Germinal center (tissue), 1 donor: ENCODE measurements around the gene HPGD.
"Not testable (repeated sequence)": the region's sequence is repeated elsewhere in the genome, so short reads cannot be mapped to it uniquely, and the experiment has no call there.

ENCODE experiments used
- DNase-seq: peaks from one replicate; pipeline ENCODE4 v3.0.0; 2012; ENCODE audit warnings: mixed read lengths, low spot score

HPGD gene

DNA sequence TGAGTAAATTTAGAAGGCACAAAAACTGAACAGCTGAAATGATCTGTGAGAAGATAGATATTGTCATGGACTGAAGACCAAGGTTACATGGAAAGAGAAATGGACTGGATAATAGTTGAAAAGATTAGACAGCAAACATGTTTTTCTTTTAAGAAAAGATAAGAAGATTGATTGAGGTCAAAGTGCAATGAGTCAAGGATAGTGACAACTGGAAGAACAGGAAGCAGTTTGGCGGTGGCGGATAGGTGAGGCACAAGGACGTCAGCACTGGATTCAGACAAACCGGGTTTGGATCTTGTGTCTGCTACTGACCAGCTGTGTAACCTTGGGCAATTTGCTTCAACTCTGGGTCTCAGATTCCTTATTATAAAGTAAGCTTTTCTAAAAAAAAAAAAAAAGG lies 2.0 kb upstream of the HPGD start:
- DNase-seq, result no peak

DNA sequence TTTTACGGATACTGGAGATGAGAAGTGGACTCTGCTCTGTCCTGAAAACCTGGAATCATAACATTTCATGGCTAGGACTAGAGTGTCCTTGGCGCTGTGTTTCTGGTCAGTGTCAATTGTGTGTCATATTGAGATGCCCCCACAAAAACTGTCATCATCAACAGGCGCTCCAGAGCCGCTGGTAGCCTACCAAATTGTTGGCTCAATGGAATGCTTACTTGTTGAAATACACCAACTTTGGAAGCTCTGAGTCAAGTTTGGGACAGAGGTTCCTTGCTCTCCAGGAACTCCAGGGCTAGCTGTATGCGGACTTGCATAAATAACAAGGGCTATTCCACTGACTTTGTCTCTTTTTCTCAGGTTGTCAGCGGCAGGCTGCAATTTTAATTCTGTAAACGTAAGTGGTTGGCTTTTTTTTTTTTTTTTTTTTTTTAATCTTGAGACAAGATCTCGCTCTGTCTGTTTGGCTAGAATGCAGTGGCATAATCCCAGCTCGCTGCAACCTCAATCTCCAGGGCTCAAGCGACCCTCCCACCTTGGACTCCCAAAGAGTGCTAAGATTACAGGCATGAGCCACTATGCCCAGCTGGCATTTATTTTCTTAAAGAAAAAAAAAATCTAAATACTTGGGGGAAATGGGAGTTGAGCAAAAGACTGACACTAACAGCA lies 871 bp upstream of the HPGD start:
- DNase-seq, result no peak

DNA sequence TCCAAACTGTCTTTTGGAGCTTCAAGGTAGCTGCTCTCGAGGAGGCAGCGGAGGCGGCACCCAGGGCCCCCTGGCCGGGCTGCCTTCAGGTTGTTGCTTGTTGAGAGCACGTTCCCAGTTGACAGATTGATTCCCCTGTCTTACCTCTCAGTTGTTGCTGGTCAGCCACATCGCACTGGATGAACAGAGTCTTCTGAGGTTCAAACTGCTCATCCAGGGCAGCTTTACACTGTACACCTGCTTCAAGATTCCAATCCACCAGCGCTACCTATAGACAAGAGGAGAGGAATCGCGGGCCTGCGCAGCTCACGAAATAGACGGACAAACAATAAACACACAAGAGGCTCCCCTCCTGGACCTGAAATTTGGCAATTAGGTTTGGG lies 497 bp downstream of the HPGD start:
- no peak for DNase-seq

DNA sequence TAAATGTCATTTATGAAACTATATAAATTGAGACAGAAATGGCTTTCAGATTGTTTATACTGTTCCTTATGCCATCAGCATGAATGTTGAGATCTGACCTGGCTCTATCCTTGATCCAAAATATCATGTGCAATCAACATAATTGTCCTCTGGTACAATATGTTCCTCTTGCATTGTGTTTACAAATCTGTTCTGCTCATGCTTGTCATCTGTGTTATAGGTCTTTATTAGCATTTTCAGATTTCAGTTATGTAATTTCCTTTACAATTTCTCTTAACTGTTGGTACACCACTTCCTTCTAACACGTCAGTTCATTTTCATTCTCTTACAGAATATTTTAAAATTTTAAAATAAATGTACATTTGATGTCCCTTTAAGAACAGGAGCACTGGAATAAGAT lies 1.6 kb downstream of the HPGD start:
- no peak for DNase-seq

DNA sequence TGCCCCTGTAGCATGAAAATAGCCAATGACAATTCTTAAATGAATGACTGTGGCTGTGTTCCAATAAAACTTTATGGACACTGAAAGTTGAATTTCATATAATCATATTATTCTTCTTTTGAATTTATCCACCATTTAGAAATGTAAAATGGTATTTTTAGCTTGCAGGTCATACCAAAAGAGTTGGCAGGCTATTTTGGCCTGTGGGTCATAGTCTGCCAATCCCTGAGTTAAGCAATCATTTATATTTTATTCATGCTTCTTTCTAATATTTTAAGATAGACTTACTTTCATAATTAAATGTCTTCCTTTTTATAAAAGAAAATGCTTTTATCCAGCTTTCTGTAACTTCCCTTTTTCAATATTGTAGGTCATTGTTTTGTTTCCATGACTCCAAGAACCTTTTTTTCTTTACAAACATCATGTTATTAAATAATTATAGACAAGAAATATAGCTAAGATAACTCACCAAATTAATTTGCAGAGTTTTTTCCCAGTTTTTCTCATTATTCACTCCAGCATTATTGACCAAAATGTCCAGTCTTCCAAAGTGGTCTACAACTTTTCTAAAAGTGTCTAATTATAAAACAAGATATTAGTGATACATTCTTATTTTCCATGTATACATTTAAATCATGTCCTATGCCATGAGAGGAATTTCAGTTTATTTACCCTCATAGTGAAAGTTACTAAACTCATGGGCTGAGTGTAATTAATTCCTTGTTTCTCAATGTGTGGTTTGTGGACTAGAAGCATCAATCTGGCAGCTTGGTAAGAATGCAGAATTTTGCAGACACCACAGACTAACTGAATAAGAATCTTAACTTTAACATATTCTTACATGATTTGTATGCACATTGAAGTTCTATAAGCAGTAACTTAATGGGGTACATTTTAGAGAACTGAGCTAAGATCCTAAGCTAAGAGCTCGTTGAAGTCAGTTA lies 4.5 kb downstream of the HPGD start:
- DNase-seq, result no peak

DNA sequence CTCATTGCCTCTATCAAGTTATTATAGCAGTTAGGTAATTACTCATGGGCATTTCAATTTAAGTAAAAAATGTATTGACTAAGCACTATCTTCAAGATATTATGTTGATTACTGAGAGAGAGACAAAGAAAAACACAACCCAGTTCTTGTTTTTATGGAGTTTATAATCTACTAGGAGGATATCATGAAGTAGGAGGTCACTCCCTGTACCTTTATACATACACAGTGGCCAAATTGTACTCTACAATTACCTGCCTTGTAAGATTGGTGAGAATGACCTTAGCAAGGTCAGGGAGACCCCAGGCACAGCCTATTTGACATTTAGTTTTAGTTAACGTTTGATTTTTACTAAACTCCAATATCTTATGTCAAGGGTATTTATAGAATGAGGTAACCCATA lies 5.5 kb downstream of the HPGD start:
- no peak for DNase-seq

DNA sequence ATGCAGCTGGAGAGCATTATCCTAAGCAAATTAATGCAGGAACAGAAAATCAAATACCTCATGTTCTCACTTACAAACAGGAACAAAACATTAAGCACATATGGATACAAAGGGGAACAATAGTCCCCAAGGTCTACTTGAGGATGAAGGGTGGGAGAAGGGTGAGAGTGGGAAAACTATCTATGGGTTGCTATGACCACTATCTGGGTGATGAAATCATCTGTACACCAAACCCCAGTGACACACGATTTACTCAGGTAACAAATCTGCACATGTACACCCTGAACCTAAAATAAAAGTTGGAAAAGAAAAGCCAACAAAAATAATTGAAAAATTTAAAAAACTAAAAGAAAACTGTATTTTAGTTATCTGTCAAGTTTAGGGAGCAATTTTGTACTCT lies 5.9 kb downstream of the HPGD start:
- DNase-seq, result no peak

DNA sequence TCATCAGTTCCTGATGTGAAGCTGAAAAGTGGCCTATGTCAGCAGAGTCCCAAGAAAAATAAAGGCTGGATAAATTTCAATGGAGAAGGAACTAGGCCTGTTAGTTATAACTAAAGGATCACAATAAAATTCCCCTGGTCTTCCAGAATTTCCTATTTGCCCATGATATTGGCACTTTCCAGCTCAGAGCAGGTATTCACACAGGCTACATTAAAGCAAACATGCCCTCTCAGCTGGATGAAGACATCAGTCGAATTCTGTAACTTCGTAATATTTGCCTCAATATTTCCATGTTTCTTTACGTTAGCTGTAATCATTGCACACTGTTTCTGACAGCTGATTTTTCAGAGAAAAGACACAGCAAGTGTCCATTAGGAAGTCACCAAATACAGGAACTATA lies 9.5 kb downstream of the HPGD start:
- DNase-seq, result no peak

DNA sequence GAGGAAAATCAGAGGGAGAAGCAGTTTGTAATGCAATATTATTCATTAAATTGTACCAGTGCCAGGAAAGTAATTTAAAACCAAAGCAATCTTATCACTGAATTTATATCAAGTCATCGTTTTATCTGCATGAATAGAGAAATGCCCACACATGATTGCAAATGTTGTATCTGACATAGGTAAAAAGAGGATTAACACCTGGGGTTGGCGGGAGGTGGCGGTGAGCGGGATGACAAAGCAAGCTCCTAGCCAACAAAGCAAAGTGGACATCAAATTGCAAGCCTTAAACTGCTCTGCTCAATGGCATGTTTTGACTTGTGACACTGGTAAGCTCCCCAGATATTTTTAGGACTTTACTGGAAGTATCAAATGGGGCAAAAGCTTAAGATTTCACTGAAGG lies 16.4 kb downstream of the HPGD start:
- DNase-seq, result no peak

DNA sequence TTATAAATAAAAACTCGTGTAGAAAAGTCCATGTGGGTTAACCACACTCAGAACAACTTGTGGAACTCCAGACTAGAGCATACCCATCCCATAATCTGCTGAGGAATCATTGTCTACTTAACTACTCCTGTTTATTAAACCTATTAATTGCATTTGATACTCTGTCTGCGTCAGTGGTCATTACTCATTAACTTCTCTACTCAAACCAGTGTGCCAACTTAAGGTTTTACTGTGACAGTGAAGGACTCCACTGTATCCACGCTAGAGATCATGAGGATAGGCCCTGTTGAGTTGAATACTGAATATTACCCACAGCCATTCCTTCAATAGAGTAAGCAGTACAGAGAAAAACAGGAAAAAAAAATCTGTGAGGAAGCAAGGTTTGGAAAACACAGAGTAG lies 17.3 kb downstream of the HPGD start:
- DNase-seq, result no peak

DNA sequence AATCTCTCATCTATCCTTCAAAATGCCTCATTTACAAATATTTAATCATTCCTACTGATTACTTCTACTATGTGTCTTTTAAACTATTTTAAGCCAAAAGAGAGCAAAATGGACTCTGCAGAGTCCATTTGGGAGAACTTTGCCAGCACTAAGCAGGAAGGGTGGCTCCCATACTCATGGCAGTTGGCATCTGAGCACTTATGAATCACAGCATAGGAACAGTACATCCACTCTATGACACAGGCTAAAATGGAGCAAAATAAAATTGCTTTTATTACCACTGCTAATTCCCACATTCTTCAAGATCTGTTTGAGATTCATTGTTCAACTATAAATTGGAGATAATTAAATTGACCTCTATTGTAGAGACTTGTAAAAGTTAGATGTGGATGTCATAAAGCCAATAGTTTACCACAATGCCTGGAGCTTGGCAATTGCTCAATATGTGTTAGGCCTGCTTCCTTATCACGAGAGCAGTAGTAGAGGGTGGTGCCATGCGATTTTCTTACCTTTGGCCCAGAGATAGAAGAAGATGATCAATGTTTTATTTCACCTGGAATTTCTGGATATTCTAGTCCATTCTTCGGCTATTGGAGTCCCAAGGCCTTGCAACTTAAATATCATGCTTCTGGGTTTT lies 19.1 kb downstream of the HPGD start:
- no peak for DNase-seq

DNA sequence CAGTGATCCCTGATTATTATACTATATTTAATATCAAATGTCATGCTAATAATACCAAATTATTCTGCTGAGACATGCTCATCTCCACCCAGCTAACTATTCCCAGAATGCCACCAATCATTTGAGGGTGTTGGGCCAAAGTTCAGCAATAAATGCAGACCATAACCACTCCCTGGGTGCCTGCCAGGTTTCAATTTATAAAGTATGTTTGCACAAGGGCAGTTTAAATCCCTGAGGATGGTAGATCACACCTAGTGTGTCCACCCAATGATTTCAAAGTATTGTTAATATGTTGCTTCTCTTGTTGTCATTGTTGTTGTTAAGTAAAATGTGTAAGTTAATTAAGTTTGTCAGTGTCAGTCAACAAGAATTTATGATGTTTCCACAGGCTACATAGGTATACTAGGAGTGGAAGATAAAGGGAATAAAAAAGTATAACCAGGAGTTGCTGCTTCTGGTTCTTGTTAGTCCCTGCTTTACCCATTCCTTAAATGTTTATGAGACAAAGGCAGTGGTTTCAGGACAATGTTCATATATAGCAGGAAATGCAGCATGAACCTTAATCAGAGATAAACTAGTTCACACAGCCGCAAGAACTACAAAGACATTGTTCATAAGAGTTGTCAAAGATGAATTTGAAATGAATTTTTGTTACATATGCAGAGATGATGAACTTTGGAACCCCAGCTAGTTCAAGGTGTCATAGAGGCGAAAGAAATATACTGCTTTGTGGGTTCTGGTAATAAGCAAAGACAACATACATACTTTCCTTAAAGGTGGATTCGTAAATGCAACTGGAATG lies 25.5 kb downstream of the HPGD start:
- no peak for DNase-seq

DNA sequence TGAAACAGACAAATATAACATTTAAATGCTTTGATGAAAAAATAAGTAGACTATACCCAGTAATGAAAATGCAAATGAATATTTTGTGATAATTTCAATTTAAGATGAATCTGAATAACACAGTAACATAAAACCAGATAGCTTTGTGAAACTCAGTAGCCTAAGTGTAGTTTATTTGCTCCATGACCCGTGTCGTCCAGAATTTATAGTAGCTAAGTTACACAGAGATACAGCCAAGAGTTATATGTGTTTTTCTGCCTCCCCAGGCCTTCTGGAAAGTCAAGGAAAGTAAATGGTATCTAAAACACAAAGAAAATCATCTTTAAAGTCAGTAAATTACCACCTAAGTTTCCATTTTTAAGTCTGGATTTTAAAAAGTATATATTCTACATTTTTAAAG lies 26.7 kb downstream of the HPGD start:
- no peak for DNase-seq

DNA sequence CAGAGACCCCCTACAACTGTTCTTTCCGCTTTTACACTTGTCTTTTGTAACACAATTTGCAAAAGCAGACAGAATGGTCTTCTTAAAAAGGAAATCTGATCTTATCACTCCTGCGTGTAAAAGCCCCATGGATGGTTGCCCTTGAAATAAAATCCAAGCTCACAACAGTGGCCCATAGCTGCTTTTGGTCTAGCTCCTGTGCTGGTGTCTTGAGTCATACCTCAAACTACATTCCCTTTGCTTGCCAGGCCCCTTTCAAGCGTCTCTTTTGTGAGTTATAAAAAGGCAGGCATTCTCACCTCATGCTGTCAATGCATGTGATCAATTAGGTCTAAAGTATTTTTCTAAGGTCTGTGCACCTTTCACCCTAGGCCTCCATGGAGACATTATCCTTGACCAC lies 27.6 kb downstream of the HPGD start:
- no peak for DNase-seq

DNA sequence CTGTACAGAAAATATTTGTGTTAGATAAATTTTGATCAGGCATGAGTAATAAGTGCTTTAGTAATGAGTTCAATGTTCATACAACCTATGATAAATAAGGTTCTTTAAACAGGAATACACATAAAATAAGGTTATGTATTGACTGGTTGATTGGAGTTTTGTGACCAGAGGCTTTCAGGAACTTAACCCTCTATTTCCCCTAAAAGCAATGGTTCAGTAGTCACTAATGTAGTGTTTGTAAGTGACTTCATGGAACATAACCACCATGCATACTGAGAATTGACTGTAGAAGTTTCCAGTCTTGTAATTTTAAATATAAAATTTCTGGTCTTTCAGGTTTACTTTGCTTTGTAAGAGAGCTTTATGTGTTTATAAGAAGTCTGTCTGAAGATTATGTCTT lies 28.1 kb downstream of the HPGD start:
- DNase-seq, result no peak

DNA sequence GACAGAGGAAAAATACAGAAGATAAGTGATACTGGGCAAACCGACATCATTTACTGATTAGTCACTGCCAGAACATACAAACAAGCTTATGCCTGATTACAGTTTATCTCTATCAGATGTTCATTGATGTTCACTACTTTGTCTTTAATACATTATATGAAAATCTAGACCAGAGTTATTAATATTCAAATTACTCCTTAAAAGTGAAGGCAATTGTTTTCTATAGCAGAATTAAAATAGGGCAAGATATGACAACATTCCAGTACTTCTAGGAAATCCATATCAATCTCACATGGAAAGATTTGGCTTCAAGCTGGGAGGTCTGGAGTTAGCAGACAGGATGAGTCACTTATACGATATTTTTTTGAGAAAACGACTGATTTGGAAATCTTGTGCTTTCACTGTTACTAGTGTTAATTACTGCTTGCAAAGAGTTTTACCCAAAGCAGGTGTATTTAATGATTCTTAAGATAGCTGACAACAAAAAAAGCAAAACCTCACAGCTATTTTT lies 31.8 kb downstream of the HPGD start:
- no peak for DNase-seq

DNA sequence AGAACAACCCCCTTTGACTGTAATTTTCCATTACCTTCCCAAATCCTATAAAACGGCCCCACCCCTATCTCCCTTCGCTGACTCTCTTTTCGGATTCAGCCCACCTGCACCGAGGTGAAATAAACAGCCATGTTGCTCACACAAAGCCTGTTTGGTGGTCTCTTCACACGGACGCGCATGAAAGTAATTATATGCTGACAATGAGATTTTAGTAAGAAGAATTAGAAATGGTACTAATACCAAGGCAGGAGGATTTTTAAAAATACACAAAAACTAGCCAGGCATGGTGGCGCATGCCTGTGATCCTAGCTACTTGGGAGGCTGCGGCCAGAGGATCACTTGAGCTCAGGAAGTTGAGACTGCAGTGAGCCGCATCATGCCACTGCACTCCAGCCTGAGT lies 33.9 kb downstream of the HPGD start:
- DNase-seq, result not testable (repeated sequence)

DNA sequence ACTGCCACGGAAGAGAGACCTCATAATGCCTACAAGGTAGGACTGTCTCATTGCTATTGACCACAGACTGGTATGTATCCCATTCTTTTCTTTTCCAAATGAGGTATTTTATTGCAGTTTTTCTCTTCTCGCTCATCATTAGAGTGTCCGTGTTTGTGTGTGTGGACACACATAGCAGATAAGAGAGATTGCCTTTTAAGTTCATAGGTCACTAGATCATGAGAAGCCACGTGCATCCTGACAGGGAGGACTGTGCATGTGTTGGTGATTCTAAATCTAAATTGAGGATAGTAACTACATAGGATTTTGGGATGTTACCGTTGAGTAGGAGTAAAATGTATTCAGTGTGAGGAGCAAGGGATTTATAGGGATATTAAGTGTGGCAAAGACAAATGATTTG lies 37.3 kb downstream of the HPGD start:
- no peak for DNase-seq

DNA sequence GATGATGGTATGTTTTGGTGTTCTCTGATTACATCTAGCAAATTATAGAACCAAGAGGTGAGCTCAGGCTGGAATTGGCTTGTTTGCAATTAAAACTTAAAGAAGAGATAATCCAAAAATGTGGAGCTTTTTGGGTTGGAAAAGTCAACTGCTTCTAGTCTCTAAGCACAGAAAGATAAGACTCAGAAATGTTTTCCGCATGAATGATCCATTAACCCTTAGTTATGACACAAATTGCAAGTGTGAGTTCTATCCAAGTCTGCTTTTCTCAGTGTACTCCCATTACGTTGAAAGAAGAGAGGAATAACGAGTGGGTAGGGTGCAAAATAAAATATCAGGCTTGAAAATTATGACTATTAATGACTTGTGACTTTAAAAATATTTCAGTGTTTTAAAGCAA lies 38.5 kb downstream of the HPGD start:
- no peak for DNase-seq

DNA sequence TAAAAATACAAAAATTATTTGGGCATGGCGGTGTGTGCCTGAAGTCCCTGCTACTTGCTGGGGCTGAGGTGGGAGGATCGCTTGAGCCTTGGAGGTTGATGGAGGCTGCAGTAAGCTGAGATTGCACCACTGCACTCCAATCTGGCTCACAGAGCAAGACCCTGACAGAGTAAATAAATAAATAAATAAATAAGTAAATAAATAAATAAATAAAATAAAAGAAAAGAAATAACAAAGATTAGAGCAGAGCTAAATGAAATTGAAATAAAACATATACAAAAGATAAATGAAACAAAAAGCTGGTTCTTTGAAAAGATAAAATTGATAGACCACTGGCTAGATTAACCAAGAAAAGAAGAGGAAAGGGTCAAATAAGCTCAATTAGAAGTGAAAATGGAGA lies 43.1 kb downstream of the HPGD start:
- no peak for DNase-seq

DNA sequence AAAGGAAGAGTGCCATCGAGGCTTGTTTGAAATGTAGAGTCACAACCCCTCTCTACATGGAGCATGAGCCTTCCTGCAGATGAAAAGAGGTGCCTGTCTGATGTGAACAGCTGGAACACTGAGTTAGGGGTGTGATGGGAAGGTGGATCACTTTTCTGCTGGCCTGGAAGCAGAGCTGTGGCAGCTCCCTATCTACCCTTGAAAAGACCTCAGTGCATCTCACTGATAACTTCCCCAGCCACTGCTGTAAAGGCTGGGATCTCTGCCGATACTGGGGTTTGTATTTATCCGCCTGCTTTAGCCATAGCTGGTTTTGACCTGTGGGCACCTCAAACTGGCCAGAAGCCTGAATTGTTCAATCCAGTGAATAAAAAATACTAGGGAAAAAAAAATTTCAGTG lies 46.8 kb downstream of the HPGD start:
- DNase-seq, result no peak

DNA sequence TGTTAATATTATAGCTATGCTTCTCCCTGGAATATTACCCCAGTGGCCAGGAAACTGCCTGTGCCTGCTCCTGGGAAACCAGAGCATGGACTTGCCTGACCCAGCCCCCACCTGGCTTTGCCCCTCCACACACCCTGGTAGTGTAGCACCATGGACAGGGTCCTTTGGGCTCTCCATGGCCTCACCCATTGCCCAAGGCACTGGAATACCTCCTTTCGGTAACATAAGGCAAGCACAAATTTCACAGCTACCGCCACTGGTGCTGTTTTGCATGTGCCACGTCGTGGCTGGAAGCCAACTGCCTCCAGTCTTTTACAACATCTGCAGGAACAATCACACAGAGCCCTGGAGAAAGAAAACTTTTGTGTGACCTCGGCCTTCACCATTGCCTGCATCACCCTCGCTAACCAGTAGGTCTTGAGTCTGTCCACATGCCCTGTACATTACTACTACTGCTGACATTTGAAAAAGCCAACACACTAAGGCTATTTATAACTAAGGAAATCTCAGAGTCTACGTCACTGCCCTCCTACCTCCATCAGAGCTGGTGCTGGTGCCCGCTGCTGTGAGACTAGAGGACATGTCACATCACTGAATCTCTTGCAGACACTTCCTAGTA lies 47.7 kb downstream of the HPGD start:
- no peak for DNase-seq
